ENCODE results near the gene AANAT. TPM values are rescaled to one million over a fixed set of nuclear protein-coding genes. Genes with fewer than 3 reads are reported as not detected.

The AANAT gene
- total and polyA plus RNA-seq, 12 donors = 0.30 to 0.40 TPM; not detected in 10

GRCh38 chr17:76479515-76480060 lies 12.2 kb downstream of the AANAT start:
- H3K4me3 ChIP-seq = no peak overlapping the region
- no peaks in the 10 kb centered on the region for H3K4me1 ChIP-seq (replicated peaks in 1 of 2)
- no peak for DNase-seq
- no peaks in the 10 kb centered on the region for H3K9me3 ChIP-seq (replicated peaks in 1 of 3)
- no peaks in the 10 kb centered on the region for H3K36me3 ChIP-seq (replicated peaks in 1 of 2)
- TF ChIP-seq POLR2A (IDR thresholded peaks at IDR 0.05) (no peak), CTCF (IDR thresholded peaks at IDR 0.05) (no peak)
- no peak overlapping the region for H3K27ac ChIP-seq
- no peaks in the 10 kb centered on the region for H3K27me3 ChIP-seq
- WGBS, 4 donors = 76 to 89% (median 83%) methylated on average over 9 to 14 of the region's 14 CpGs
- intact Hi-C loops (cut with DNase I) = no loop called here

DNA sequence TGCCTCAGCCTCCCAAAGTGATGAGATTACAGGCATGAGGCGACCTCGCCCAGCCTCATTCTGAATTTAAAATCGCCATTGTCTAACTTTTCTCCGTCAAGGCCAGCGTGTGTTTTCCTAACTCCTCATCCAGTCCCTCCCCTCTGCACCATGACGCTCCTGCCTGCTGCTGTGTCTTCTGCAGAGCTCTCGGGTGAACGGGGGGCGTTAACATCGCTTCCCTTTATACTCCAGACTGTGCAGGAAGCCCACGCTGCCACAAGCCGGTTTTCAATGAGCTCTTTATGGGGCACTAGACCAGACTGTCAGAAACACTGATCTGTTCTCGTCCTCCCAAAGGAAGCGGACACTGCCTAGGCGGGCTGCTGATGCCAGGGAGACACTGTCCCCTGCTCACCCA lies 13.2 kb downstream of the AANAT start:
- DNase-seq = no peak
- Histone ChIP-seq H3K9me3 (replicated peaks in 1 of 3) (no peaks in the 10 kb centered on the region), H3K27ac (peak overlapping the region in 3 of 5 donors; percentile 52 to 79 (median 69)), H3K4me1 (replicated peaks in 1 of 2) (no peaks in the 10 kb centered on the region), H3K27me3 (no peaks in the 10 kb centered on the region), H3K36me3 (replicated peaks in 1 of 2) (no peaks in the 10 kb centered on the region), H3K4me3 (no peak overlapping the region)
- TF ChIP-seq CTCF (IDR thresholded peaks at IDR 0.05) (no peak), POLR2A (IDR thresholded peaks at IDR 0.05) (no peak)
- 46 to 54% (median 48%) methylated on average over 15 of the region's 15 CpGs for WGBS, 4 donors
- intact Hi-C loops (cut with DNase I) = no loop called here

DNA sequence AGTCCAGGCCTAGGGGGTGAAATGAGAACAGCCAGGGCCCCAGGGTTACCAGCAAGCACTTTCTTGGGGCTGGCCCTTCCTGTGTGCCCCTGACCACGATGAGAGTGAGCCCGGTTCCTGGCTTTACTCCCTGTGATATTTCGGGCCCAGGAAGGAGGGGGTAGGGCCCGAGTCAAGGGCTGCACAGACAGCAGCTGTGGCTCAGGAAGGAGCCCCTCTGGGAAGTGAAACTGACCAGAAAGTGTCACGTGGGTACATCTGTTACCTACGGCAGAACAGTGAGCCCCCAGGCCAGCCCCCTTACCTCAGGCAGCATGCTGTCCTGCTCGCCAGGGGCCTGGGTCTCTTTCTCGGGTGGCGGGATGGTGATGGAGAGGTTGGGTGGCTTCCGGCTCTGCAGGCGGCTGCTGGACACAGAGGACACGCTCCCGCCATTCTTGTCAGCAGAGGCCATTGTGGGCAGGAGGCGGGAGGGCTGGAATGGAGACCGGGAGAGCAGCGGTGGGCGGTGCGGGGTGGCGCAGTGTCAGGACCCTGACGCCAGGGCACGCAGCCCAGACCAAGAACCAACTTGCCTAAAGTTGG lies 13.8 kb downstream of the AANAT start:
- Histone ChIP-seq H3K4me1 (replicated peaks in 1 of 2) (no peaks in the 10 kb centered on the region), H3K9me3 (replicated peaks in 1 of 3) (no peaks in the 10 kb centered on the region), H3K27ac (peak overlapping the region in 4 of 5 donors; percentile 42 to 79 (median 60)), H3K36me3 (replicated peaks in 1 of 2) (no peaks in the 10 kb centered on the region), H3K4me3 (no peak overlapping the region), H3K27me3 (no peaks in the 10 kb centered on the region)
- TF ChIP-seq POLR2A (IDR thresholded peaks at IDR 0.05) = no peak
- no peak for TF ChIP-seq CTCF (IDR thresholded peaks at IDR 0.05)
- WGBS, 4 donors = 63 to 74% (median 68%) methylated on average over 14 to 21 of the region's 21 CpGs
- peak in 4 of 7 donors; percentile 40 to 65 (median 51) for DNase-seq
- intact Hi-C loops (cut with DNase I) = no loop called here

- H3K27me3 ChIP-seq = no peaks in the 10 kb centered on the region
- 78 to 89% (median 82%) methylated on average over 11 of the region's 11 CpGs for WGBS, 4 donors
- H3K4me3 ChIP-seq = no peak overlapping the region
- no peaks in the 10 kb centered on the region for H3K9me3 ChIP-seq (replicated peaks in 1 of 3)
- H3K27ac ChIP-seq = peak overlapping the region in 4 of 5 donors; percentile 16 to 79 (median 62)
- H3K4me1 ChIP-seq (replicated peaks in 1 of 2) = no peaks in the 10 kb centered on the region
- TF ChIP-seq POLR2A (IDR thresholded peaks at IDR 0.05) (no peak), CTCF (IDR thresholded peaks at IDR 0.05) (no peak)
- intact Hi-C loops (cut with DNase I) = no loop called here
- DNase-seq = no peak
- no peaks in the 10 kb centered on the region for H3K36me3 ChIP-seq (replicated peaks in 1 of 2)
Observed at GRCh38 chr17:76484228-76484725, 16.9 kb downstream of the AANAT start.

Measured in adrenal gland (tissue), 12 donors.